HG03039 (cell line): ENCODE results near the gene IER2.

Experiments used
- ATAC-seq: cut with Tn5 transposase; IDR thresholded peaks from one replicate; pipeline ENCODE4 v1.9.1; 2021; ENCODE audit warnings: mild to moderate bottlenecking, moderate library complexity; ENCODE audit not compliant: unreplicated experiment

IER2 gene

DNA sequence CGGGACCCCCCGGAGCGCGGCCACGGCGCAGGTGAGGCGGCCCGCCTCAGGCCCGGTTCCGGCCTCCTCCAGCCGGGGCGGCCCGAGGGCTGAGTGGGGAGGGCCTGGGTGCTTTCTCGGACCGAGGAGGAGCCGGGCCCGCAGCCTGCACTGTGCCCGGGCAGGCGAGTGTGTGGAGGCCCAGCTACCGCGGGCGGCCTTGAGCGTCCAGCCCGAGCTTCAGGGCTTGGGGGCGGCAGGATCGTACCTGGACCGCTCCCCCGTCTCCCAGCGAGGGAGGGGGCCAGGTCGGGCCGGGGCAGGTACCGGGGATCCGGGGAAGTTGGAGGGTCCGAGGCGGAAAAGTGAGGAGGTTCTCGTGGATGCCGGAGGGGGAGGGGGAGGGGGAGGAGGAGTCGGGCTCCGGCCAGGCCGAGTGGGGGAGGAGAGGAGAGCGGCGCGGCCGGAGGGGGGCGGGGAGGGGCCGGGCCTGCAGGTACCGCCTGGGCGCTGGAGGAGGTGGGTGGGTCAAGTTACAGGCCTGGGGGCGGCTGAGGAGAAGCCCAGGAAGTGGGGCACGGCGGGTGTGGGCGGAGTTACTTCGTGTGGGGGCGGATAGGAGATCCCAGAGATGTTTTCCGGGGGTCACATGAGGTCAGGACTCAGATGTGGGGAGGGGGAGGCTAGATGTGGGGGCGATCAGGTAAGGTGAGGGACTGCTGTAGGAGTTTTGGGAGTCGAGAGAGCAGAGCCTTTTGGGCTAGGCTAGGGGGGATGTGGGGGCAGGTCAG is 31.6 kb upstream of the IER2 start:
- peak; percentile 8 for ATAC-seq

DNA sequence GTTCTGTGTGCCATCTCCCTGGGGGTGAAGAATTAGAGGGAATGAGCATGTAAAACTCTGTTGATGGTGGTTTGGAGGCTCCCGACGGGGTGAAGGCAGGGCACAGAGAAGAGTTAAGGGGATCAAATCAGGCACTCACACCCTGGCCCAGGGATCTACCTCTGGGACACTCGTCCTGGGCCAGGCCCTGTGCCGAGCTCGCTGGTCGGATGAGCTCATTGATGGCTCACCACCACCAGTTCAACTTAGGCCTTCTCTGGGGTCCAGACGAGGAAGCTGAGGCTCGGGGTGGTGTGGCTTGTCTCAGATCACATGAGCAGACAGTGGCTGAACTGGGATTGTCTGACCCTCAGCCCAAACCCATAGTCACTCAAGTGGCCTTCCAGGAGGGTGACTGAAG is 30.6 kb upstream of the IER2 start:
- no peak for ATAC-seq

DNA sequence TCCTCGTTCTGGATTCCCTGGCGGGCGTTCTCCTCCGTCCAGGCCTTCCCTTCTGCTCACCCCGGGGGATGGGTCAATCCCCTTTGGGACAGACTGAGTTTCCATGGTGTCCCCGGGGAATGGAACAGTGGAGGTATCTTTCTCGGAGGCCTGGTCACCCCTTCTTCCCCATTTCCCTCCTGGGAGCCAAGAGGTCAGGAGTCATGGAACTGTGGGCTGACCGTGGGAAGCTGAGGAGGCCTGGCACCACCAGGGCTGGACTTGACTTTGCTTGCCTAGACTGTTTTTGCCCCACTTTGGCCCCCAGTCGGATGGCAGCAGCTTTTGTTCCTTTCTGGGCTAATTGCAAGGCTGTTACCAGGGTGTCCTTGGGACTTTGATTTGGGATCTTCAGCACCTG is 30.2 kb upstream of the IER2 start:
- ATAC-seq = no peak

DNA sequence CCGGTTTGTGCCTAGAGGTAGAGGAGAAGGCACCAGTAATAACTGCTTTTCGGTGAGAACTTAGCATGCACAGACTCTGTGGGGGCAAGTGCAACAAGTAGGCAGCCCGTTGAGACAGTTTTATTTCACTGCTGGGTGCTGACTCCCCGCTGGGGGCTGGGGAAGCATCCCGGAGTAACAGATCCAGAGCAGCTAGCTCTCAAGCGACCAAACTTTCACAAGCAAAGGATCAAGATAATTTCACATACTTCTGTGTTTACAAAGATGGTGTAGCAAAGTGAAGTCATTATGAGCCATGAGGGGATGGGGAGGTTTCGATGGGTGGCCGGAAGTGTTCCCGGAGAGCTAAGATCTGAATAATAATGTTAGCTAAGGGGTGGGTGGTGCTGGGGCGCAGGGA is 29.4 kb upstream of the IER2 start:
- ATAC-seq = no peak

DNA sequence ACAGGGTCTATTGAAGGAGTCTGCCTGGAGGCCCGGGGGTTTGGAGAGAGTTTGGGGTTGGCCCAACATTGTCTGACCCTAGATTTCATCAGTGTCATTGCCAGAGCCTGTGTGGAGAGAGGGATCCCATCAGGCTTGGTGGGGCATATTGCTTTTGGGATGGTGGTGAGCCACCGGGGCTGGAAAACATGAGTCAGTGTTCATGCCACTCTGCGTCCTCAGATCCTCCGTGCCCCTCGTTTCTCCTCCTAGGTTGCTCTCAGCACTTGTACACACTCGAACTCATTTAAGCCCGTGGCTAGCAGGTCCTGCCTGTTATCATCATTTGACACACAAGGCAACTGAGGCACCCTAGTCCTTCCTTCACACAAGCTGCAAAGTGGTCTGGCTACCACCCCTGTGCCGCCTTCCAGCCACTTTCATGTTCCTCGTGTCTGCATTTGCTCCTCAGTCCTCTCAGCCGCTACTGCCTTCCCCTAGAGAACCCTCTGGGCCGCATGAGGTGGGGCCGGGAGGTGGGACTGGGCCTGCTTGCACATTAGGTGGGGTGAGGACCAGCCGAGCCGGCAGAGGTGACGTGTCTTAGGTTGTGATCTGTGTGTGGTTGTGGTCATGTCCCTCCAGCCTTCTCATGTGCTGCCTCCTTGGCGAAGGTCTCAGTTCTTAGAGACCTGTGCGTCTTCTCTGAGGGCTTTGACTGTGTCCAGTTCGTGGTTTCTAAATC is 28.5 kb upstream of the IER2 start:
- ATAC-seq = no peak

DNA sequence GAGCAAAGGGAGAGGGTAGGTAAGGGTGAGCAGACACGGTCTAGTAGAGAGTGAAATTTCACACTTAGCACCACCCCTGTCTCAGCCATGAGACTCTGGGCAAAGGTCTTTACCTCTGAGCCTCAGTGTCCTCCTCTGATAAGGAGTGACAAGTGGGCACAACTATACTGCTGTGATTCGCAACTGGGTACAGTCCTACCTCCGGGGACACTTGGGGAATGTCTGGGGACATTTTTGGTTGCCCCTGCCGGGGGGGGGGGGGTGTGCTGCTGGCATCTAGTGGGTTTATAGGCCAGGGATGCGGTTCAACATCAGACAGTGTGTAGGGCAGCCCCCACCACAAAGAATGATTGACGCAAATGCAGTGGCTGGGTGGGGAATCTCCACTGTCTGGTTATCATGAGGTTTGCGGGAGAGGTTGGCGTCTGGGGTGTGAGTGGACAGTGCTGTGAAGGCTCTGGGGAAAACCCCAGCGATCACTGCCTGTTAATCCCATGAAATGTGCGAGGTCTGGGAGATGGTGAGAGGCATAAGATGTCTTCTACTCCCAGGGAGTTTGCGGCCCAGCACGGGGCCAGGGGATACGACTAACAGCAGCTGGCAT is 27.8 kb upstream of the IER2 start:
- ATAC-seq = no peak

DNA sequence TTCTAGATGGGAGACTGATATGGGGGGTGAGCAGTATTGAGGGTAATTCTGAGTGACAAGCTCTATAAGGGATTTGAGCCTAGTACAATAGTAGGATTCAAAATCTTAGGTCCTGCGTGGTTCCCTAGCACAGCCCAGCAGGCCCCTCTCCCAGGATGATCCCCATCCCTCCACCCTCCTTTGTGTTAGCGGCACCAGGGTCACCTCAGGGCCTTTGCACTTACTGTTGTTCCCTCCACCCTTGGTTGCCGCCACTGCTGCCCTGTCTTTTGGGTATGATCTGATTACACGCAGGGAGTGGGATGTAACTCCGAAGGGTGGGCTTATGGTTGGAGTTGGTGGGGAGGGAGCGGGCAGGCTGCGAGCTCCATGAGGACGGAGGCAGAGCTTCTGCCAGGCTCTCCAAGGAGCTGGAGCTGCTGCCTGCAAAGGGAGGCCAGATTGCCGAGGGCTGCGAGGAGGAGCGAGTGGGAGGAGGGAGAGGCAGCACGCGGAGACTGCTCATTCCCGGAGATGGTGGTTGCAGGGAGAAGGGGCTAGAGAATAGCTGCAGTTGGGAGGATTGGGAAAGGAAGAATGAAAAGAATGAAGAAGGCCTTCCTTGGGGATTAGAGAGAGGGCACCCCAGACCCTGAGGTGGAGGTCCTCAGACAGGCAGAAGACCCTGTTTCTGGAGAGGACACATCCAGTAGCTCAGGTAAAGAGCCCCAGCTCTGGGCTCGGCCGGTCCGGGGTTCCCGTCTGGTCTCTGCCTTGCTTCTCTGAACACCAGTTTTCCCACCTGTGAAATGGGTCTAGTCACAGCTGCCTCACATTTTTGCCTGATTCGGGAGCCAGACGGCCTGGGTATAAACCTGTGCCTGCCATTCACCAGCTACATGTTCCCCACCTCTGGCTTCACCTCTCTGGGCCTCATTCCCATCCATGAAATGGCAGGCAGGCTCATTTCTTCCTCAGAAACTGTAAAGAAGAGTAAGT is 26.9 kb upstream of the IER2 start:
- ATAC-seq = no peak

DNA sequence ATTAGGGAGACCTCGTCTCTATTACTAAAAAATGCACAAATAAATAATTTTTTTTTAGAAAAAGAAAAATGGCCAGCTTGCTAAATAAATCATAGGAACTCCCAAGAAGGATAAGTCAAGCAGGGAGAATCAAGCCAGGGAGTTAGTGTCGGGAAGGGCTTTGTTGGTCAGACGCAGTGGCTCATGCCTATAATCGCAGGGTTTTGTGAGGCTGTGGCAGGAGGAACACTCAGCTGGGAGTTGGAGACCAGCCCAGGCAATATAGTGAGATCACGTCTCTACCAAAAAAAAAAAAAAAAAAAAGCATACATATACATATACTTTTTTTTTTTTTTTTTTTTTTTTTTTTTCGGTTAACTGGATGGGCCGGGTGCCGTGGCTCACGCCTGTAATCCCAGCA is 23.2 kb upstream of the IER2 start:
- ATAC-seq = no peak

DNA sequence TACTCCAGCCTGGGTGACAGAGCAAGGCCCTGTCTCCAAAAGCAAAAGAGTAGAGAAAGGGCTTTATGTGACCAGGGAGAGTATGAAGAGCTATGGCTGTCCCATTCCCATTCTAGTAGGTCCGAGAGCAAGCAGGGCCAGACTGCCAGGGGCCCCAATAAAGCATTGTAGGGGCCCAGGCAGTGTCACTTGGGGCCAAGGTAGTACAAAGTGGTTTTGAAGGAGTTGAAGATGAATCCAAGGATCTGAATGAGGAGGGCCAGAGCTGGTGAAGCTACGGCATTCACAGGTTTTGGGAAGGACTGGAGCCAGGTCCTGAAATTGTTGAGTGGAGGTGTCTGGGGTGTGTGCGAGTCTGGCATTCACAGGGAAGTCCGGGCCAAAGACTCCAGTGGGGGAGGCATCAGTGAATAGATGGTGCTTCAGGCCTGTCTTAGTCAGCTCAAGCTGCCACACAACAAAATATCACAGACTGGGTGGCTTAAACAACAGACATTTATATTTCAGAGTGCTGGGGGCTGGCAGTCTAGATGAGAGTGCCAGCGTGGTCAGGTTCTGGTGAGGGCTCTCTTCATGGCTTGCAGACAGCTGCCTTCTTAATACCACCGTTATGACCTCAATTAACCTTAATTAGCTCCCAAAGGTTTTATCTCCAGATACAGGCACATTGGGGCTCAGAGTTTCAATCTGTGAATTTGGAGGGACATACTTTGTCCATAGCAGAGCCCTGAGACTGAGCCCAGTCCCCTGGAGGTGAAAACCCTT is 22.2 kb upstream of the IER2 start:
- no peak for ATAC-seq

DNA sequence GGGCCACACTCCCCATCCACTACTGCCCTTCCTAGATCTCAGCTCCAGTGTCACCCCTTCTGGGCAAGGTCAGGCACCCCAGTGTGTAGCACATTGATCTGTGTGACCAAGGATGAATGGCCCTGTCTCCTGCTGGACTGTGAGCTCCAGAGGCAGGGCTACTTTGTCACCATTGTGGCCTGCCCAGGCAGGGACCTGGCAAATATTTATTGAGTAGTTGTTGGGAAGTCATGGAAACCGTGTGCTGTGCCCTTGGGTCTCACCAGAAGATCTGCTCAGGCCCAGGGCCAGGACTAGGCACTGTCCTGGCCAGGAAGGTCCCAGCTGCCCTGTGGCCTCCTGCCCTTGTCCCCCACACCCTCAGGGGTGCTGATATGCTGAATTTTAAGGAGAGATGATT is 21.6 kb upstream of the IER2 start:
- ATAC-seq = no peak

DNA sequence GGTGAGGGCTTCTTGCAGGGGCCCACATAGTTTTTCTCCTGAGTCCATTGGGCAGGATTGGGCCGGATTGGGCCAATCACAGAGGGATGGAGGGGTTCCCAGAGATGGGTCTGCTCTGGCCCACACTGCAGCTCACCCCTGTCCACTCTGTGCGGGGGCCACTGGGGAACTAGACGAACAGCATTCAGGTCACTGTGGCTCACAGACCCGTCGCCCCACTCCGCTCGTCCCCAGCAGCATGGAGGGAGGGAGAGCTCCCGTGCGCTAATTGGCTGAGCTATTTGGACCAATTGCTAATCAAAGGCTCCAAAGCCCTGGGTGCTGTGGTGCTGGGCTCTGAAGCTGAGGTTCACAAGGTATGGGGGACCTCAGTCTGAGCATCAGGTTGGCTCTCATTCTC is 20.8 kb upstream of the IER2 start:
- ATAC-seq = no peak

DNA sequence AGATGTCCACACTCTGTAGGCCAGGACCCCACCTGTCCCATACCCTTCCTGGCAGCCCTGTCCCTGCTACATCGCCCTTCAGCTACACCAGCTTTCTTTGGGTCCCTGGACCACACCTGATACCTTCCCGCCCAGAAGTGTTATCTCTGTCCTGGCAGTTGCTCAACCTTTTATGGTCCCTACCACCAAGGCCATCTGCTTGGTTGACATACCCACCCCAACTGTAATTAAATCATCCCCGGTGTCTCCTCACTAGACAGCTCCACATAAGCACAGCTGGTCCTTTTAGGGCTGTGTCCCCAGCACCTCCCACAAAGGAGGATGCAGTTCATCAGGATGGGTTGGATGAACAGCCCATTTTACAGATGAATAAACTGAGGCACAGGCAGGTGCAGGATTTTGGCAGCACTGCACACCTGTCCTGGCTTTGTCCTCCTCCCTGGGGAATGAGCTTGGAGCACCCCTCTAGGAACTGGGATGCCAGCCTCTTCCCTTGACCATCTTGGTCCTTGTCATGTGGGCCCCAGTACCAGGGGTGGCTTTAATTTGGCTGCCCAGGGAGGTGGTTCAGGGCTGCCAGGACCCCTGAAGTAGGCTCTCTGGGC is 19.2 kb upstream of the IER2 start:
- ATAC-seq = no peak

DNA sequence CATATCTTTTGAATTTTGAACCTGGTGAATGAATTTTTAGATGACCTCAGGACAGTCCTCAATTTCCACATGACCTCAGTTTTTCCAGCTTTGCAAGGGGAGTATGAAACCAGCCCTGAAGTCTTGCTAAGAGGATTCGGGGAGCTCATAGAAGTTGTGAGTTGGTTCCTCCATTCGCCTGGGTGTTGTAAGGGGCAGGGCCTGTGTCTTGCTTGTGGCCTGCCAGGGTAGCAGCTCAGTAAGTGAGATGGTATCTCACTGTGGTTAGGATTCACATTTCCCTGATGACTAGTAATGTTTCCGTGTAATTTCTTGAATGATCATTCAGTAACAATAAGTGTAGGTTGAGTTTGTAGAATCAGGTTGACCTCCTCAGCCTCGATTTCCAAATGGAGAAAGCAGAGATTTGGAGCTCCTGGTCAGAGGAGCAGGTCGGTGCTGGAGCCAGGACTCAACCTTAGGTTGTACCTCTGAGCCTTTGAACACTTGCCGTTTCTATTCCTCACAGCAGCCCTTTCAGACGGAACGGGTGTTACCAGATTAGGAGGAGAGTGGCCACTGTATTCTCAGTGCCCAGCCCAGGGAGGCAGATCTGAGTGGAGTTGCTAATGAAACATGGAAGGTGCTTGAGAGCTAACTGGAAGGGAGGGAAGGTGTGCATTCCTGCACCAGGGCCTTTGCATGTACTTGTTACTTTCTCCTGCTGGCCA is 17.6 kb upstream of the IER2 start:
- no peak for ATAC-seq

DNA sequence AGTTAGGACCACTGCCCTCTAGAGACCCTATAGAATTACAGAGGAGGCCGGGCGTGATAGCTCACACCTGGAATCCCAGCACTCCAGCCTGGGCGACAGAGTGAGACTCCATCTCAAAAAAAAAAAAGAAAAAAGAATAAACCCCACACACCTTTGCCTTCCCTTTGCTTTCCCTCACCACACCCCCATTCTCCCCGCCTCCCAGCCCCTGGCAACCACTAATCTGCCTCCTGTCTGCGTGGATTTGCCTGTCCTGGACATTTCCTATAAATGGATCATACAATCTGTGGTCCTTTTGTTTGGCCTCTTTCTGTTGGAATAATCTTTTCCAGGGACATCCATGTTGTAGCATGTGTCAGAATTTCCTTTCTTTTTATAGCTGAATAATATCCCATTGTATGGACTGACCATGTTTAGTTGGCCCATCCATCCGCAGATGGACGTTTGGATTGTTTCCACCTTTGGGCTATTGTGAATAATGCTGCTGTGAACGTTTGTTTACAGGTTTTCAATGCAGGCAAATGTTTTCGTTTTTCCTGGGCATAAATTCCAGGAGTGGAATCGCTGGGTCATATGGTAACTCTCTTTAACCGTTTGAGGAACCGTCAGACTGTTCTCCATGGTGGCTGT is 16.9 kb upstream of the IER2 start:
- no peak for ATAC-seq

DNA sequence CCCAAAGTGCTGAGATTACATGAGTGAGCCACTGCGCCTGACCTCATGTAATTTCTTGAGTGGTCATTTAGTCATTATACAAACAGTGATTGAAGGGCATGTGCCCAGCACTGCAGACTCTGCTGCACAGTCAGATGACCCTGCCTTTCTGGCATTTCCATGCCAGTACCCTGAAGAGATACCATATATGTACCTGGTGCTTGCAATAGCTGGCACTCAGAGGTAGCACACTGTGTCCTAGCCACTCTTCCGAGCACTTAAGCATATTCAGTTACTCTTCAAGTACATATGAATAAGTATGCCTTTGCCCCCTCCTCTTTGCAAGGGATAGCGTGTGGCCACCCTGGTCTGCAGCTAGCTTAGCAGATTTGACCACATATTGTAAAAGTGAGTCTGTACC is 15.6 kb upstream of the IER2 start:
- no peak for ATAC-seq

DNA sequence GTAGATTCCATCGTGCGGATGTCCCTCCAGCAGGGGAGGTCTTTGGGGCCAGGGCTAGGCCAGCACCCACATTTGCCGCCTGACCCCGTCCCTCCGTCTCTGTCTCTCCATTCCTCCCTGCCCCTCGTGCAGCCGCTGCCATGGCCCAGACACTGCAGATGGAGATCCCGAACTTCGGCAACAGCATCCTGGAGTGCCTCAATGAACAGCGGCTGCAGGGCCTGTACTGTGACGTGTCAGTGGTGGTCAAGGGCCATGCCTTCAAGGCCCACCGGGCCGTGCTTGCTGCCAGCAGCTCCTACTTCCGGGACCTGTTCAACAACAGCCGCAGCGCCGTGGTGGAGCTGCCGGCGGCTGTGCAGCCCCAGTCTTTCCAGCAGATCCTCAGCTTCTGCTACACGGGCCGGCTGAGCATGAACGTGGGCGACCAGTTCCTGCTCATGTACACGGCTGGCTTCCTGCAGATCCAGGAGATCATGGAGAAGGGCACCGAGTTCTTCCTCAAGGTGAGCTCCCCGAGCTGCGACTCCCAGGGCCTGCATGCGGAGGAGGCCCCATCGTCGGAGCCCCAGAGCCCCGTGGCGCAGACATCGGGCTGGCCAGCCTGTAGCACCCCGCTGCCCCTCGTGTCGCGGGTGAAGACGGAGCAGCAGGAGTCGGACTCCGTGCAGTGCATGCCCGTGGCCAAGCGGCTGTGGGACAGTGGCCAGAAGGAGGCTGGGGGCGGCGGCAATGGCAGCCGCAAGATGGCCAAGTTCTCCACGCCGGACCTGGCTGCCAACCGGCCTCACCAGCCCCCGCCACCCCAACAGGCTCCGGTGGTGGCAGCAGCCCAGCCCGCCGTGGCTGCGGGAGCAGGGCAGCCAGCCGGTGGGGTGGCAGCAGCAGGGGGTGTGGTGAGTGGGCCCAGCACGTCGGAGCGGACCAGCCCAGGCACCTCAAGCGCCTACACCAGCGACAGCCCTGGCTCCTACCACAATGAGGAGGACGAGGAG is 14.8 kb upstream of the IER2 start:
- no peak for ATAC-seq

DNA sequence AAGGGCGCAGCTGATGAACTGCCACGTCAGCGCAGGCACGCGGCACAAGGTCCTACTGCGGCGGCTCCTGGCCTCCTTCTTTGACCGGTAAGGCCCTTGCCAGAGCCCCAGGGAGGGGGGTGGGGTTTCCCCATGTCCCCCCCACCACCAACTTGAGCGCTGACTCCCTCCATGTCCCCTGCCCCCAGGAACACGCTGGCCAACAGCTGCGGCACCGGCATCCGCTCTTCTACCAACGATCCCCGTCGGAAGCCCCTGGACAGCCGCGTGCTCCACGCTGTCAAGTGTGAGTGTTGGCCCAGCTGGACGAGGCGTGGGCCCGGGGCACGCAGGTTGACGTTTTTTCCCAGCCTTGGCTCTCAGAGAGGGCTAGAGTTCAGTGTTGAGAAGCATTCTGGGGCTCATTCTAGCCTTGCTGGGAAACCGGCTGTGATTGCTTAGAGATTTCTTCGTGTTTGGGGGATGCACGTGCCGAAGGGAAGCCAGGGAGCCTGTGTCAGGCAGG is 12.9 kb upstream of the IER2 start:
- no peak for ATAC-seq
